ENCODE measurements around the gene PFDN2. TPM values are rescaled to one million over a fixed set of nuclear protein-coding genes. Genes with fewer than 3 reads are reported as not detected.

The PFDN2 gene
- total and polyA plus RNA-seq, 2 donors (not counting 3 experiments of a cell fraction or from before 2014, with no cell fraction given): 104 to 157 TPM

GRCh38 chr1:161080441-161081405, 37.1 kb downstream of the PFDN2 start:
- H3K4me1 ChIP-seq (ENCODE audit: control insufficient read depth, extremely low read depth, insufficient read depth, low read length): no peaks in the 10 kb centered on the region

More at GRCh38 chr1:161080441-161081405, 37.1 kb downstream of the PFDN2 start:
- no peak for TF ChIP-seq JUN (IDR thresholded peaks at IDR 0.05; ENCODE audit: borderline replicate concordance, insufficient read depth, insufficient read length, low read depth)
- no peak for TF ChIP-seq CTCF (IDR thresholded peaks at IDR 0.05; ENCODE audit: extremely low read depth in 1 of 2, insufficient read depth in 1 of 2, low read depth in 1 of 2, low read length in 2 of 2)
- no peak for TF ChIP-seq POLR2A (IDR thresholded peaks at IDR 0.05; ENCODE audit: low read depth, low read length)
- TF ChIP-seq EZH2 (IDR thresholded peaks at IDR 0.05; ENCODE audit: borderline replicate concordance, low read depth, low read length, severe bottlenecking): no peak
- TF ChIP-seq MYC (IDR thresholded peaks at IDR 0.05; ENCODE audit: low read depth, low read length): no peak
- TF ChIP-seq MAX (IDR thresholded peaks at IDR 0.05; ENCODE audit: insufficient read depth, insufficient read length): no peak
- TF ChIP-seq GATA2 (IDR thresholded peaks at IDR 0.05; ENCODE audit: insufficient read depth, insufficient read length, low read depth, low read length): no peak
- TF ChIP-seq FOS (IDR thresholded peaks at IDR 0.05; ENCODE audit: borderline replicate concordance, insufficient read depth, low read length): no peak
- dilution Hi-C loops (cut with MboI; ENCODE audit: extremely low pct_ligation_motif_present, low sequenced_read_pairs) (no loop called here), intact Hi-C loops (cut with micrococcal nuclease) (no loop called here)
- no TSS peak for BruUV-seq (replicated peaks)
- Histone ChIP-seq H3K9me3 (replicated peaks; ENCODE audit: control insufficient read depth, insufficient read depth, low read length) (no peaks in the 10 kb centered on the region), H3K9ac (replicated peaks; ENCODE audit: extremely low read depth, insufficient read depth, low read length) (no peak overlapping the region), H4K20me1 (replicated peaks; ENCODE audit: control insufficient read depth, extremely low read depth, insufficient read depth, low read length) (no peaks in the 10 kb centered on the region), H2AFZ (ENCODE audit: low read depth, low read length) (no peak overlapping the region), H3K4me2 (ENCODE audit: insufficient read depth, low read length) (no peak overlapping the region), H3K9me1 (replicated peaks; ENCODE audit: control insufficient read depth, extremely low read depth, insufficient read depth, low read length) (no peaks in the 10 kb centered on the region), H3K4me3 (replicated peaks in 1 of 3; ENCODE audit: insufficient read depth in 1 of 3, low read depth in 1 of 3, low read length in 3 of 3) (no peak overlapping the region), H3K79me2 (ENCODE audit: control insufficient read depth, insufficient read depth, low read length) (no peaks in the 10 kb centered on the region), H3K27me3 (ENCODE audit: control insufficient read depth in 2 of 2, insufficient read depth in 2 of 2, low read length in 2 of 2) (no peaks in the 10 kb centered on the region), H3K27ac (ENCODE audit: insufficient read depth, low read depth, low read length) (no peak overlapping the region), H3K36me3 (ENCODE audit: control insufficient read depth in 2 of 2, extremely low read depth in 1 of 2, insufficient read depth in 2 of 2, low read length in 2 of 2) (no peaks in the 10 kb centered on the region)
- FAIRE-seq (no peak), DNase-seq (ENCODE audit: low read depth, low spot score) (no peak)
- ChIA-PET CTCF (interaction anchor here (1.4 kb wide), 1 partner anchor 8 kb away, joined by 3 read pairs; no protein-coding TSS in a partner anchor), POLR2A (no interaction called here)
